MG63 (cell line): ENCODE data around the gene CHD2. TPM values are rescaled to one million over a fixed set of nuclear protein-coding genes. Genes with fewer than 3 reads are reported as not detected.

Experiments
- DNase-seq: peaks from one replicate; pipeline ENCODE4 v3.0.0-alpha.2; 2020
- H3K27me3 ChIP-seq: fragments of 250-450 bp; sonication (Bioruptor Pico); 2 replicates; pipeline ENCODE4 v1.5.1; 2020; ENCODE audit warnings: mild to moderate bottlenecking, moderate library complexity
- H3K36me3 ChIP-seq: fragments of 250-450 bp; sonication (Bioruptor Pico); 2 replicates; pipeline ENCODE4 v1.5.1; 2020; ENCODE audit warnings: mild to moderate bottlenecking, moderate library complexity
- H3K4me3 ChIP-seq: fragments of 250-450 bp; sonication (Bioruptor Pico); 2 replicates; pipeline ENCODE4 v1.5.1; 2020; ENCODE audit warnings: mild to moderate bottlenecking, moderate library complexity
- H3K9me3 ChIP-seq: fragments of 250-450 bp; sonication (Bioruptor Pico); 2 replicates; pipeline ENCODE4 v1.5.1; 2020; ENCODE audit warnings: mild to moderate bottlenecking, moderate library complexity
- total RNA-seq: library from RNA; depleted of rRNA; stranded (reverse); fragments of >200 nt; shearing (Covaris generic); gene quantifications from 2 replicates; pipeline ENCODE4 v1.2.3, GENCODE V29; 2014; ENCODE audit warnings: low replicate concordance

CHD2 gene
- total RNA-seq, 1 experiment from 2014 or later, result 23.1 TPM

GRCh38 chr15:92936138-92936537 is 36.0 kb downstream of the CHD2 start:
- peaks cover 86% of the 10 kb centered on the region for H3K36me3 ChIP-seq
- H3K9me3 ChIP-seq, result no peaks in the 10 kb centered on the region
- DNase-seq, result no peak
- no peaks in the 10 kb centered on the region for H3K27me3 ChIP-seq
- H3K4me3 ChIP-seq, result no peak overlapping the region

DNA sequence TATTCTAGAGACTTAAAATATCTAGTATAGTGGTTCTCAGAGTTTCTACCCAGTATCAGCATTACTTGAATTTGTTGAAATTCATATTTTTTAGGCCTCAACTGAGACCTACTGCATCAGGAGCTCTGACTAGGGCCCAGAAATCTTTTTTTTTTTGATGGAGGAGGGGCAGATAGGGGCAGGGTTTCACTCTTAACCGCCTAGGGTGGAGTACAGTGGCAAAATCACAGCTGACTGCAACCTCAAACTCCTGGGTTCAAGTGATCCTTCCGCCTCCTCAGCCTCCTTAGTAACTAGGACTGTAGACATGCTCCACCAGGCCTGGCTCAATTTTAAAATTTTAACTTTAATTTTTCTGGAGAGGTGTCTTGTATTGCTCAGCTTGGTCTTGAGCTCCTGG is 36.6 kb downstream of the CHD2 start:
- H3K36me3 ChIP-seq, result peaks cover 86% of the 10 kb centered on the region
- H3K9me3 ChIP-seq, result no peaks in the 10 kb centered on the region
- H3K27me3 ChIP-seq, result no peaks in the 10 kb centered on the region
- DNase-seq, result no peak
- H3K4me3 ChIP-seq, result no peak overlapping the region

GRCh38 chr15:92937901-92938300 is 37.8 kb downstream of the CHD2 start:
- H3K36me3 ChIP-seq, result peaks cover 94% of the 10 kb centered on the region
- no peaks in the 10 kb centered on the region for H3K9me3 ChIP-seq
- DNase-seq, result no peak
- no peaks in the 10 kb centered on the region for H3K27me3 ChIP-seq
- H3K4me3 ChIP-seq, result no peak overlapping the region

GRCh38 chr15:92938387-92938786 is 38.3 kb downstream of the CHD2 start:
- H3K36me3 ChIP-seq, result peaks cover 94% of the 10 kb centered on the region
- no peak overlapping the region for H3K4me3 ChIP-seq
- no peaks in the 10 kb centered on the region for H3K27me3 ChIP-seq
- no peaks in the 10 kb centered on the region for H3K9me3 ChIP-seq
- DNase-seq, result no peak

GRCh38 chr15:92941668-92942067 is 41.5 kb downstream of the CHD2 start:
- no peak for DNase-seq
- no peaks in the 10 kb centered on the region for H3K27me3 ChIP-seq
- no peaks in the 10 kb centered on the region for H3K9me3 ChIP-seq
- H3K36me3 ChIP-seq, result peaks cover 95% of the 10 kb centered on the region
- H3K4me3 ChIP-seq, result no peak overlapping the region

- DNase-seq, result no peak
- Histone ChIP-seq H3K9me3 (peaks cover 2% of the 10 kb centered on the region; the same call in 1 of the 2 replicates), H3K4me3 (no peak overlapping the region), H3K36me3 (peaks cover 95% of the 10 kb centered on the region), H3K27me3 (no peaks in the 10 kb centered on the region)
Measured at GRCh38 chr15:92942706-92943105, 42.6 kb downstream of the CHD2 start.

DNA sequence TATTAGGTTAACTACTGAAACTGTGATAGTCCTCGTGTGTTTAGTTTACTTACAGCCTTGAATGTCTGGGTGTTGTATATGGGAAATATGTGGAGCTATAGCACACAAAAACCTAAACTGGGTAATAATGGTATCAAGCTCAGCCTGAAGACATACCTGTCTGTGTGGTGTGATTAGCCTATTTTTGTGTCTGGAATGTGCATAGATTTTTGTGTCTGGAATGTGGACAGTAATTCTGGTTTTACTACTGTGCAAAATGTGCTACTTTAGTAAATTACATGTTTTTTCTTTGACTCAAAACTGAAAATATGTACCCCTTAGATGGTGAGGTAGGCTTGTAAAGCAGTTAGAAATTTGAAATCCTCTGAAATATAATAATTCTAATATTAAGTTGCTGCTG is 43.5 kb downstream of the CHD2 start:
- DNase-seq, result no peak
- no peaks in the 10 kb centered on the region for H3K27me3 ChIP-seq
- H3K4me3 ChIP-seq, result no peak overlapping the region
- peaks cover 95% of the 10 kb centered on the region for H3K36me3 ChIP-seq
- peaks cover 9% of the 10 kb centered on the region for H3K9me3 ChIP-seq

GRCh38 chr15:92944946-92945521 is 44.9 kb downstream of the CHD2 start:
- Histone ChIP-seq H3K27me3 (no peaks in the 10 kb centered on the region), H3K36me3 (peaks cover 95% of the 10 kb centered on the region), H3K9me3 (peaks cover 21% of the 10 kb centered on the region), H3K4me3 (no peak overlapping the region)
- DNase-seq, result no peak

DNA sequence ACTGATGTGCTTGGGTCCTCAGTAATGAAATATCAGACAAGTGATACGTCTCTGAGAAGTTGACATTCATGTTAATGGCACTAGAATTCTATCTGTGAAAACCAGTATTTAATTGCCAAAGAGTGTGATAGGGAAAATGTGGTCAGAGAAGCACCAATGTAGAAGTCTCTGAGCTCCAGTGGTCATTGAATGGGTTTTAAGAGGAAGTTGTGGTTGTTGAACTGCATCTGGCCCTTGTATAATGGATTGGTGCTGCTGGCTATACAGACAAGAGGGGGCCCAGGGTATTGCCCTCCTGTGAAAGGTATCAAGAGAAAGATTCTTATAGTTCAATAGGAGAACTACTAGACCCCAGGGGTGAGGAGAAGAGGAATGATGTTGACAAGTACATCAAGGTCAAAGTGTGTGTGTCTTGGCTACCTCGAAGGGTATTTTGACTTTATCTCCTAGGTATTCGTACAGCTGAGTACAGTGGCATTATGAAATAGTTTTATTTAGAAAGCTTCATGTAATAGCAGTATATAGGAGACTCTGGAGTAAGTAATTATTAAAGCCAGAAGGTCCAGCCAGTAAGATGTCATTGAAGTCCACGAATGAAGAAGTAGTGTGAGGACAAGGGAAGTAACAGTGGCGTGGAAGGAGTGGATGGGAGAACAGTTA is 47.1 kb downstream of the CHD2 start:
- peaks cover 99% of the 10 kb centered on the region for H3K36me3 ChIP-seq
- no peak for DNase-seq
- no peaks in the 10 kb centered on the region for H3K27me3 ChIP-seq
- no peak overlapping the region for H3K4me3 ChIP-seq
- peaks cover 21% of the 10 kb centered on the region for H3K9me3 ChIP-seq

GRCh38 chr15:92949604-92950249 is 49.6 kb downstream of the CHD2 start:
- DNase-seq, result no peak

DNA sequence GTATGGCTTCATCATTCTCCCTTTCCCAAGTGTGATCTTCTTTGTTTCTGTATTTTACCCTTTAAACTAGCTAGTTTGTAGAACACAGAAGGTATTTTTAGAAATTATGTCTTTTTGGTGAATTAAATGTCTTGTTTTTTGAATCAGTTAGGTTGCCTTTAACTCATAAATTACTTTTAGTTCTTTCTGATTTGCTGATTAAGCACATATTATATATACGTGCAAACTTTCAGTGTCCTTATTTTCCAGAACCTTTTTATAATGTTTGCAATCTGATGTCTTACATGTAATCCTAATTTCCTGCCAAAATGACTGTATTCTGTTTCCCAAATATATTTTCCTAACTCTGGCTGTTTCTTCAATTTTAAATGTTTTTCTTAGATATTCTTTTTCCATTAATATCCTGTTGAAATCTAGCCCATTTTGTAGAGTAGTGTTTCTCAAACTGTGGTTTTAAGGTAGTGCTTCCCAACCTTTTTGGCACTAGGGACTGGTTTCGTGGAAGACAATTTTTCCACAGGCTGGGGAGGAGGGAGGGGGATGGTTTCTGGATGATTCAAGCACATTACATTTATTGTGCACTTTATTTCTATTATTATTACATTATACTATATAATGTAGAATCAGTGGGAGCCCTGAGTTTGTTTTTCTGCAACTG is 51.8 kb downstream of the CHD2 start:
- no peak overlapping the region for H3K4me3 ChIP-seq
- H3K9me3 ChIP-seq, result peaks cover 21% of the 10 kb centered on the region
- no peaks in the 10 kb centered on the region for H3K27me3 ChIP-seq
- peaks cover 100% of the 10 kb centered on the region for H3K36me3 ChIP-seq
- DNase-seq, result no peak

More at GRCh38 chr15:92949604-92950249, 49.6 kb downstream of the CHD2 start:
- peaks cover 99% of the 10 kb centered on the region for H3K36me3 ChIP-seq
- no peaks in the 10 kb centered on the region for H3K27me3 ChIP-seq
- peaks cover 21% of the 10 kb centered on the region for H3K9me3 ChIP-seq
- H3K4me3 ChIP-seq, result no peak overlapping the region

- H3K9me3 ChIP-seq, result peaks cover 18% of the 10 kb centered on the region
- no peak overlapping the region for H3K4me3 ChIP-seq
- no peak for DNase-seq
- H3K27me3 ChIP-seq, result no peaks in the 10 kb centered on the region
- H3K36me3 ChIP-seq, result peaks cover 100% of the 10 kb centered on the region
Measured at GRCh38 chr15:92952458-92952850, 52.3 kb downstream of the CHD2 start.

- peaks cover 11% of the 10 kb centered on the region for H3K9me3 ChIP-seq
- DNase-seq, result no peak
- H3K36me3 ChIP-seq, result peaks cover 100% of the 10 kb centered on the region
- no peaks in the 10 kb centered on the region for H3K27me3 ChIP-seq
- no peak overlapping the region for H3K4me3 ChIP-seq
Measured at GRCh38 chr15:92953566-92953965, 53.4 kb downstream of the CHD2 start.

DNA sequence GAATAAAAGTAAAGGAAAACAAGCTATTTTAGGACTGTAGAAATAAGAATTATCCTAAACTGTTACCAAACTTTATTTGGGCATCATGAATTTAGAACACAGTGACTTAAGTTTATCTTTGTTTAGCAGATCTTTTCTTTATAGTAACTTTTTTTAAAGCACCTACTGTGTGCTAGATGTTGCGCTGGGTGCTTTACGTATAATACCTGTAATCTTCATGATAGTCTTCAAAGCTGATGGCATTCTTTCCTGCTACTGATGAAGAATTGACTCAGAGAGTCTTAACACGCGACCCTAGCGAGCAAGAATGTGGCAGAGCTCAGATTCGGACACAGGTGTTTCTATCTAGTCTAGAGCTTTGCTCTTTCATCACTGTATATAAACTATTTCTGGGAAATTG is 53.9 kb downstream of the CHD2 start:
- peaks cover 100% of the 10 kb centered on the region for H3K36me3 ChIP-seq
- H3K27me3 ChIP-seq, result no peaks in the 10 kb centered on the region
- H3K4me3 ChIP-seq, result no peak overlapping the region
- no peak for DNase-seq
- peaks cover 7% of the 10 kb centered on the region for H3K9me3 ChIP-seq

GRCh38 chr15:92954578-92954977 is 54.5 kb downstream of the CHD2 start:
- DNase-seq, result no peak
- no peak overlapping the region for H3K4me3 ChIP-seq
- H3K36me3 ChIP-seq, result peaks cover 100% of the 10 kb centered on the region
- peaks cover 1% of the 10 kb centered on the region for H3K9me3 ChIP-seq
- no peaks in the 10 kb centered on the region for H3K27me3 ChIP-seq

- Histone ChIP-seq H3K27me3 (no peaks in the 10 kb centered on the region), H3K4me3 (no peak overlapping the region), H3K9me3 (0 out of 2 replicates have a peak, but pooled peaks cover 2% of the 10 kb centered on the region), H3K36me3 (peaks cover 99% of the 10 kb centered on the region)
- no peak for DNase-seq
Measured at GRCh38 chr15:92955706-92956105, 55.6 kb downstream of the CHD2 start.

- H3K36me3 ChIP-seq, result peaks cover 99% of the 10 kb centered on the region
- no peak overlapping the region for H3K4me3 ChIP-seq
Measured at GRCh38 chr15:92958105-92958504, 58.0 kb downstream of the CHD2 start.

More at GRCh38 chr15:92958105-92958504, 58.0 kb downstream of the CHD2 start:
- DNase-seq, result no peak
- Histone ChIP-seq H3K9me3 (peaks cover 13% of the 10 kb centered on the region), H3K27me3 (no peaks in the 10 kb centered on the region)
